ENCODE data around the gene WNT2.

WNT2 gene

GRCh38 chr7:117322741-117323304 lies at the start of gene WNT2:
TSS of gene WNT2 (minus strand) at chr7:117323058. CDS start at chr7:117322989, 69 bp downstream.
- no peak for DNase-seq (ENCODE audit: low read depth in 2 of 2)

GRCh38 chr7:117372073-117372472 lies 49.2 kb upstream of the WNT2 start:
- no peak for DNase-seq (ENCODE audit: low read depth in 2 of 2)

- DNase-seq (ENCODE audit: low read depth in 2 of 2) = no peak
These were observed 41.7 kb upstream of the WNT2 start for GRCh38 chr7:117364339-117365080.

GRCh38 chr7:117362294-117362888 lies 39.5 kb upstream of the WNT2 start:
- DNase-seq (ENCODE audit: low read depth in 2 of 2) = no peak

GRCh38 chr7:117350027-117350426 lies 27.2 kb upstream of the WNT2 start:
- no peak for DNase-seq (ENCODE audit: low read depth in 2 of 2)

- no peak for DNase-seq (ENCODE audit: low read depth in 2 of 2)
These were observed 26.7 kb upstream of the WNT2 start for GRCh38 chr7:117349570-117349969.

- DNase-seq (ENCODE audit: low read depth in 2 of 2) = no peak
These were observed 25.3 kb upstream of the WNT2 start for GRCh38 chr7:117347962-117348672.

- no peak for DNase-seq (ENCODE audit: low read depth in 2 of 2)
These were observed 24.6 kb upstream of the WNT2 start for GRCh38 chr7:117347480-117347879.

- no peak for DNase-seq (ENCODE audit: low read depth in 2 of 2)
These were observed 23.3 kb upstream of the WNT2 start for GRCh38 chr7:117346161-117346560.

GRCh38 chr7:117338020-117338419 lies 15.2 kb upstream of the WNT2 start:
- DNase-seq (ENCODE audit: low read depth in 2 of 2) = no peak

- DNase-seq (ENCODE audit: low read depth in 2 of 2) = no peak
These were observed 10.3 kb upstream of the WNT2 start for GRCh38 chr7:117333168-117333567.

- DNase-seq (ENCODE audit: low read depth in 2 of 2) = no peak
These were observed 9.2 kb upstream of the WNT2 start for GRCh38 chr7:117332031-117332430.

- DNase-seq (ENCODE audit: low read depth in 2 of 2) = no peak
These were observed 3.0 kb upstream of the WNT2 start for GRCh38 chr7:117325836-117326235.

GRCh38 chr7:117324960-117325359 lies 2.1 kb upstream of the WNT2 start:
- no peak for DNase-seq (ENCODE audit: low read depth in 2 of 2)

- no peak for DNase-seq (ENCODE audit: low read depth in 2 of 2)
These were observed 1.2 kb upstream of the WNT2 start for GRCh38 chr7:117323851-117324711.

- DNase-seq (ENCODE audit: low read depth in 2 of 2) = no peak
These were observed 520 bp upstream of the WNT2 start for GRCh38 chr7:117323305-117323850.

- DNase-seq (ENCODE audit: low read depth in 2 of 2) = no peak
These were observed 2.3 kb downstream of the WNT2 start for GRCh38 chr7:117320523-117320922.

- no peak for DNase-seq (ENCODE audit: low read depth in 2 of 2)
These were observed 3.7 kb downstream of the WNT2 start for GRCh38 chr7:117319181-117319580.

GRCh38 chr7:117313582-117313981 lies 9.3 kb downstream of the WNT2 start:
- DNase-seq (ENCODE audit: low read depth in 2 of 2) = no peak

- no peak for DNase-seq (ENCODE audit: low read depth in 2 of 2)
These were observed 10.0 kb downstream of the WNT2 start for GRCh38 chr7:117312593-117313580.

Data from activated CD8-positive, alpha-beta memory T cell treated with anti-CD3 and anti-CD28 coated beads for 4 hours (primary cell).